Trophoblast cell (in vitro differentiated cells and primary cell): Measurements from ENCODE around the gene HSFX2.
"Not testable (repeated sequence)": the region's sequence is repeated elsewhere in the genome, so short reads cannot be mapped to it uniquely, and the experiment has no call there.

Source experiments
- DNase-seq, 2 donors: peaks; one replicate each; pipeline ENCODE4 v3.0.0-alpha.2; 2016
- H2AFZ ChIP-seq: 2 replicates; pipeline ENCODE4 v1.6.1; 2013; ENCODE audit warnings: low read length, moderate library complexity, mild to moderate bottlenecking; ENCODE audit not compliant: insufficient read depth, poor library complexity
- H2AK5ac ChIP-seq: 2 replicates; pipeline ENCODE4 v1.6.1; 2013; ENCODE audit warnings: mild to moderate bottlenecking, low read length
- H2BK120ac ChIP-seq: 2 replicates; pipeline ENCODE4 v1.6.1; 2013; ENCODE audit warnings: low read length, mild to moderate bottlenecking, moderate library complexity; ENCODE audit not compliant: insufficient read depth, poor library complexity
- H2BK12ac ChIP-seq: 2 replicates; pipeline ENCODE4 v1.6.1; 2013; ENCODE audit warnings: mild to moderate bottlenecking, low read length, moderate library complexity
- H2BK5ac ChIP-seq: 2 replicates; pipeline ENCODE4 v1.6.1; 2013; ENCODE audit warnings: low read length, low read depth, moderate library complexity, mild to moderate bottlenecking; ENCODE audit not compliant: poor library complexity
- H3K14ac ChIP-seq: 2 replicates; pipeline ENCODE4 v1.6.1; 2013; ENCODE audit warnings: mild to moderate bottlenecking, low read length
- H3K18ac ChIP-seq: 2 replicates; pipeline ENCODE4 v1.6.1; 2013; ENCODE audit warnings: mild to moderate bottlenecking, low read length
- H3K23ac ChIP-seq: 2 replicates; pipeline ENCODE4 v1.6.1; 2013; ENCODE audit warnings: low read length
- H3K27ac ChIP-seq: 2 replicates; pipeline ENCODE4 v1.5.1; 2013; ENCODE audit warnings: low read depth, mild to moderate bottlenecking, inconsistent platforms, low read length, moderate library complexity
- H3K27me3 ChIP-seq: 2 replicates; pipeline ENCODE4 v1.6.1; 2013; ENCODE audit warnings: inconsistent platforms, mild to moderate bottlenecking, low read length, moderate library complexity; ENCODE audit not compliant: insufficient read depth
- H3K36me3 ChIP-seq, 2 experiments: 1 replicate in 1 of 2; 2 replicates in 1 of 2; pipeline ENCODE4 v1.6.1; 2013; ENCODE audit warnings: low read length in 2 of 2, mild to moderate bottlenecking in 2 of 2, moderate library complexity in 1 of 2; ENCODE audit not compliant: insufficient read depth in 2 of 2, control insufficient read depth in 1 of 2
- H3K4ac ChIP-seq: 2 replicates; pipeline ENCODE4 v1.6.1; 2013; ENCODE audit warnings: low read depth, mild to moderate bottlenecking, low read length, moderate library complexity
- H3K4me1 ChIP-seq, 2 experiments: 1 replicate in 1 of 2; 2 replicates in 1 of 2; pipeline ENCODE4 v1.6.1; 2013; ENCODE audit warnings: low read length in 2 of 2, mild to moderate bottlenecking in 2 of 2, moderate library complexity in 1 of 2; ENCODE audit not compliant: insufficient read depth in 2 of 2, control insufficient read depth in 1 of 2
- H3K4me2 ChIP-seq: 2 replicates; pipeline ENCODE4 v1.6.1; 2013; ENCODE audit warnings: inconsistent platforms, mild to moderate bottlenecking, low read length, moderate library complexity
- H3K4me3 ChIP-seq: 2 replicates; pipeline ENCODE4 v1.5.1; 2013; ENCODE audit warnings: mild to moderate bottlenecking, low read depth, low read length, inconsistent platforms
- H3K79me1 ChIP-seq: one replicate; pipeline ENCODE4 v1.6.1; 2013; ENCODE audit warnings: low read length
- H3K79me2 ChIP-seq: 2 replicates; pipeline ENCODE4 v1.6.1; 2013; ENCODE audit warnings: low read length, mild to moderate bottlenecking; ENCODE audit not compliant: control insufficient read depth, insufficient read depth, poor library complexity
- H3K9ac ChIP-seq: 2 replicates; pipeline ENCODE4 v1.6.1; 2013; ENCODE audit warnings: mild to moderate bottlenecking, low read length
- H3K9me3 ChIP-seq: 2 replicates; pipeline ENCODE4 v1.6.1; 2013; ENCODE audit warnings: low read depth, mild to moderate bottlenecking, control low read depth, inconsistent platforms, low read length; ENCODE audit not compliant: insufficient read depth
- H4K12ac ChIP-seq: 2 replicates; pipeline ENCODE4 v1.6.1; 2013; ENCODE audit warnings: low read depth, mild to moderate bottlenecking, low read length, moderate library complexity
- H4K8ac ChIP-seq: 2 replicates; pipeline ENCODE4 v1.6.1; 2013; ENCODE audit warnings: low read depth, mild to moderate bottlenecking, low read length, moderate library complexity
- H4K91ac ChIP-seq: one replicate; pipeline ENCODE4 v1.6.1; 2013; ENCODE audit warnings: low read depth, mild to moderate bottlenecking, low read length, moderate library complexity
- whole genome bisulfite sequencing: extraction: QIAGEN DNeasy Blood & Tissue Kit; methylation state at CpG from one replicate; pipeline ENCODE4 v1.1.7; 2013; ENCODE audit warnings: missing lambda C conversion rate; ENCODE audit not compliant: insufficient read length, insufficient coverage; ENCODE audit errors: extremely low coverage; 5-methylcytosine and 5-hydroxymethylcytosine counted together

Gene HSFX2

GRCh38 chrX:149573456-149573855 lies 21.7 kb downstream of the HSFX2 start:
- H4K12ac ChIP-seq, H3K36me3 ChIP-seq: not testable (repeated sequence)

GRCh38 chrX:149572743-149573142 lies 22.4 kb downstream of the HSFX2 start:
- Histone ChIP-seq H2BK5ac (no peak overlapping the region), H3K4me3 (no peak overlapping the region)
- no CpG with 5 or more reads among the region's 1 CpG for WGBS

More at GRCh38 chrX:149573456-149573855, 21.7 kb downstream of the HSFX2 start:
- H2BK12ac ChIP-seq, H3K4me1 ChIP-seq, H2BK120ac ChIP-seq, H3K79me2 ChIP-seq, H2BK5ac ChIP-seq, DNase-seq, H3K9ac ChIP-seq, H3K9me3 ChIP-seq, H4K8ac ChIP-seq, H3K27me3 ChIP-seq, H3K14ac ChIP-seq, H3K27ac ChIP-seq, H3K4ac ChIP-seq, H3K23ac ChIP-seq, H2AFZ ChIP-seq, H3K18ac ChIP-seq, H2AK5ac ChIP-seq, H3K79me1 ChIP-seq, H3K4me2 ChIP-seq, H4K91ac ChIP-seq, H3K4me3 ChIP-seq: not testable (repeated sequence)
- no CpG with 5 or more reads among the region's 1 CpG for WGBS

GRCh38 chrX:149571770-149572169 lies 23.3 kb downstream of the HSFX2 start:
- Histone ChIP-seq H3K9ac (no peak overlapping the region), H3K14ac (no peak overlapping the region), H3K9me3 (no peaks in the 10 kb centered on the region), H3K18ac (no peak overlapping the region), H4K12ac (no peak overlapping the region), H3K4ac (no peak overlapping the region), H2AK5ac (no peak overlapping the region), H4K8ac (no peak overlapping the region), H3K27me3 (no peaks in the 10 kb centered on the region), H3K36me3 (no peaks in the 10 kb centered on the region), H2BK120ac (no peak overlapping the region), H3K79me1 (no peaks in the 10 kb centered on the region), H4K91ac (no peak overlapping the region), H3K23ac (no peak overlapping the region), H2AFZ (no peak overlapping the region), H2BK5ac (no peak overlapping the region), H3K27ac (no peak overlapping the region), H2BK12ac (no peak overlapping the region), H3K4me3 (no peak overlapping the region), H3K4me2 (no peak overlapping the region), H3K4me1 (no peaks in the 10 kb centered on the region), H3K79me2 (no peaks in the 10 kb centered on the region)
- no CpG with 5 or more reads among the region's 7 CpGs for WGBS
- peak in 1 of 2 donors; percentile 45 for DNase-seq

More at GRCh38 chrX:149572743-149573142, 22.4 kb downstream of the HSFX2 start:
- Histone ChIP-seq H3K9ac (no peak overlapping the region), H3K18ac (no peak overlapping the region), H3K79me1 (no peaks in the 10 kb centered on the region), H2AK5ac (no peak overlapping the region), H3K27me3 (no peaks in the 10 kb centered on the region), H3K23ac (no peak overlapping the region), H3K79me2 (no peaks in the 10 kb centered on the region), H3K27ac (no peak overlapping the region), H3K14ac (no peak overlapping the region), H3K9me3 (no peaks in the 10 kb centered on the region), H2BK12ac (no peak overlapping the region), H2AFZ (no peak overlapping the region), H4K91ac (no peak overlapping the region), H3K4ac (no peak overlapping the region), H3K36me3 (no peaks in the 10 kb centered on the region), H4K8ac (no peak overlapping the region), H3K4me1 (no peaks in the 10 kb centered on the region), H3K4me2 (no peak overlapping the region), H4K12ac (no peak overlapping the region), H2BK120ac (no peak overlapping the region)
- DNase-seq, result peak in 1 of 2 donors; percentile 1

GRCh38 chrX:149570668-149571067 lies 24.4 kb downstream of the HSFX2 start:
- no peak overlapping the region for H3K27ac ChIP-seq
- no peaks in the 10 kb centered on the region for H3K79me1 ChIP-seq
- H3K4ac ChIP-seq, result no peak overlapping the region
- H4K8ac ChIP-seq, result no peak overlapping the region
- H4K12ac ChIP-seq, result no peak overlapping the region
- H3K23ac ChIP-seq, result no peak overlapping the region
- H2BK5ac ChIP-seq, result no peak overlapping the region
- H3K4me3 ChIP-seq, result no peak overlapping the region
- H3K14ac ChIP-seq, result no peak overlapping the region
- H2AFZ ChIP-seq, result no peak overlapping the region
- H2BK12ac ChIP-seq, result no peak overlapping the region
- H3K18ac ChIP-seq, result no peak overlapping the region
- no peaks in the 10 kb centered on the region for H3K9me3 ChIP-seq
- no peak overlapping the region for H2AK5ac ChIP-seq
- H2BK120ac ChIP-seq, result no peak overlapping the region
- peak; percentile 42 to 73 for DNase-seq
- H3K27me3 ChIP-seq, result no peaks in the 10 kb centered on the region
- WGBS, result no CpG with 5 or more reads among the region's 6 CpGs
- H4K91ac ChIP-seq, result no peak overlapping the region
- no peaks in the 10 kb centered on the region for H3K36me3 ChIP-seq
- no peak overlapping the region for H3K9ac ChIP-seq
- no peaks in the 10 kb centered on the region for H3K4me1 ChIP-seq
- H3K4me2 ChIP-seq, result no peak overlapping the region
- no peaks in the 10 kb centered on the region for H3K79me2 ChIP-seq
